ENCODE data around the gene LNX1.
A peak's percentile ranks its signal among the peaks of the same experiment; 100 is the strongest.

Gene LNX1

DNA sequence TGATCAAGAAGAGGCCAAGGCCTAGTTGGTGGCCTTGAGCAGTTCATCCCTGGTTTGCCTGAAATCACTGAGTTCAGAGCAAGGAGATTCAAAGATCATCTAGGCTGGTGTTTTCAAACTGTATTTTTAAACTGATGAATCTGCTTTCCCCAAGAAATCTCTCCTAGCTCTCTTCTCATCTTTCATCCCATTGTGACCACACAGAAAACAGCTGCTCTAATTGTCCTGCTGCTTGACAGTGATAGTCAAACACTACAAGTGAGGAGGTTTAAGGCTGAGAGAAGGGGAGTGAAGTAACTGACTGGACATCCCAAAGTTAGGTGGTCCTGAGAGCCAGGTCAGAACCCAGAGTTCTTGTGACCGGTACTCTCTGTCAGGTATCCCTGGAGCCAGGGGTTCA, 91.5 kb downstream of the LNX1 start:
- no peak for DNase-seq

DNA sequence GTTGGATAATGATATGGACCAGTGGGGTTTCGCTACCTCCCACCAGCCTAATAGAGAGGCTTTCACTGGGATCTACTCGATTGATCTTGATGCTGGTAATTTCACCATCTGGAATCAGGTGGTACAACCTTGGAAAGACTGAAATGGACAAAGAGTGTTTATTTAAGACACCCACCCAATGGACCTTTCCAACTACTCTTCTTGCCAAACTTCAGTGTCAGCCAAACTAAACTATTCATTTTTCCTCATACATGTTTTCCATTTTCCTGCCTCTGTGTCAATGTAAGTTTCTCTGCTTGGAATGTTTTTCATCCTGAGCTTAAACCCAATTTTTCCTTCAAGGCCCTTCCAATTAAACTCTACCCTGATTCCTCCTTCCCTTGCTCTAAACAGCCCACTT, 92.6 kb downstream of the LNX1 start:
- DNase-seq = no peak

GRCh38 chr4:53497487-53498244, 93.6 kb downstream of the LNX1 start:
- DNase-seq = no peak

GRCh38 chr4:53494851-53495250, 96.4 kb downstream of the LNX1 start:
- no peak for DNase-seq

- DNase-seq = no peak
These were observed 100.2 kb downstream of the LNX1 start for GRCh38 chr4:53490965-53491622.

DNA sequence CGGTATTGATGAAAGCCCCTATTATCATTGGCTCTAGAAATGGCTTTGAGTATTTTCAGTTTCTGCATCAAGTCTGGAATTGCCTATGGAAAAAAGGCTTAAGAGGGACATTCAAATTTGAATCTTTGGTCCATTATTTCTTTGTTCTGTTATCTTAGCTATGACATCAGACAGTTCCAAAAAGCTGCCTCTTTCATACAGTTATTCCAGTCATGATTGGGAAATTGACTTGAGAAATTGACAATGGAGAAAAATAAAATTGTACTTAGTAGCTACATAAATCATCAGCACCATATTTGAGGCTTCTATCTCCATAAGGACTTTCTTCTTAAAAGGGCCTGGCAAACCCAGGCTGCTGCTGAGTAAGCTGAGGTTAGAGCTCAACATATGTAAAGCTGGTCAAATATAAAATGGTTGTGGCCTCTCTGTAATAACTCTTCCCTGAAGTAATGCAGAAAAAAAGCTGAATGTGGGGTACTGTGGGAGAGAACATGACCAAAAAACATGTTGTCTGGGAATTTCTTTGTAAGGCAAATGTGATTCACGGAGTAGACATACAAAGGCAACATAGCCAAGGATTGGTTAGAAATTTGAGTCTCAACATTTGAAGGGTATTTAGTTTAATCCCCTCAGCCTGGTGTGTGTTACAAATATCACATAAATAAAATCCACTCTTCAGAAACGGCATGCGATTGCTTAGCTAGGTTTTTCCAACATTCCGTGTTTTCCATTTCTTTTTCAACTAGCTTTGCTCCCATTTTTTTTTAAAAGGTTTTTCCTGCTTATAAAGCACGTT, 100.9 kb downstream of the LNX1 start:
- no peak for DNase-seq

DNA sequence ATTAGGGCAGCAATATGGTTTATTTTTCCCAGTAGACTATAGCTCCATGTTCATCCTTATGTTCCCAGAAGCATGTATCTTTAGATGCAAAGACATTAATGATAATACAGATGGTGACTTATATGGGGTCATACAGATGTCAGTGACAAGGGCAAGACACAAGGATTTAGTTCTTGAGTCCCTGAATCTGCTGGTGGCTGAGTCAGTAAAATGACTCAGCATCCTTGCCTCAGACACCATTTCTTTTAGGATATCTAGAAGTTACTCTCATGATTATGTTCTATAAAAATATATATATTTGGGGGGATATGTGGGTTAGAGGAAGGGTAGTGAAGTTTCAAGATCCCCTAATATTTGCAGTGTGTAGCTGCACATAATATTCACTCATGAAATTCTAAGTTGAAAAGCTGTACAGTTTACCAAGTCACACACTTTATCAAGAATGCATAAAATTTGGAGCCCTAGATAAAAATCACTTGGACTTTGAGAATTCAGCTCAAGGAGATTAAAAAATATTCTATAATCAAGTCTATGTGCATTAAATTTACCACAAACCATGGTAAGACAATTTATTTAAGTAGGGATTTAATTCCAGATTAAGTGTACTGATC, 101.9 kb downstream of the LNX1 start:
- DNase-seq = no peak

- no peak for DNase-seq
These were observed 103.5 kb downstream of the LNX1 start for GRCh38 chr4:53487766-53488165.

GRCh38 chr4:53485658-53486040, 105.6 kb downstream of the LNX1 start:
- DNase-seq = no peak

GRCh38 chr4:53484911-53485657, 106.2 kb downstream of the LNX1 start:
- no peak for DNase-seq

DNA sequence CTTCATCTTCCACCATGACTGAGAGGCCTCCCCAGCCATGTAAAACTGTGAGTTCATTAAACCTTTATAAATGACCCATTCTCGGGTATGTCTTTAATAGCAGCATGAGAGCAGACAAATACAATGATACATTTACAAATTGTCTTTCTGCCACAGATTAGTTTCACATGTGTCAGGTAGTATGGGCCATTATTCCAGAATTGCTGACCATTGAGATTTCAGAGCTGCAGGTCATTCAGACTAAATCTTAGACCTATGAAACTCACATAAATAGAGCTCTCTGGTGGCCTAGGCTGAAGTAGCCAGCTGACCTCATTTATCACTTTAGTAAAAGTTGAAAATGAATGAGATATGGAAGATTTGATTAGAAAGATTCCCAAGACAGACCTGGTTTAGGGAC, 108.0 kb downstream of the LNX1 start:
- DNase-seq = no peak

DNA sequence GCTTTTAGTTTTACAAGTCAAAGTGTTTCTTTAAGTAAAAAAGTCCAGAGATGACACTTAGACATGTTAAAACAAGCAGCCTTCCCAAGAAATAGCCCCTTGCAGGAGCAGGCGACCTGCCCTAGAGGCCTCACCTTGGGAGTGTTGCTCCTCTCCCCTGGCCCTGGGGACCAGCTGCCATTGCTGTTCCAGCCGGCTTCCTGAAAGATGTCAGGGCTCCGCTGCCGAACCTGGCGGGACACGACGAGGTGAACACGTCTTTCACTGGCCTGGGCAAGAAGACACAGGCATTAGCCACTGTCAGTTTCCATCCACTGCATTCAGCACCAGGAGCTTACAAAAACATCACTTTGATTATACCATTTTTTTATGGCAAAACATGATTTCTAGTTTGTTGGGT, 109.7 kb downstream of the LNX1 start:
- DNase-seq = no peak

- DNase-seq = no peak
These were observed 110.4 kb downstream of the LNX1 start for GRCh38 chr4:53480909-53481308.

- DNase-seq = no peak
These were observed 111.4 kb downstream of the LNX1 start for GRCh38 chr4:53479736-53480525.

DNA sequence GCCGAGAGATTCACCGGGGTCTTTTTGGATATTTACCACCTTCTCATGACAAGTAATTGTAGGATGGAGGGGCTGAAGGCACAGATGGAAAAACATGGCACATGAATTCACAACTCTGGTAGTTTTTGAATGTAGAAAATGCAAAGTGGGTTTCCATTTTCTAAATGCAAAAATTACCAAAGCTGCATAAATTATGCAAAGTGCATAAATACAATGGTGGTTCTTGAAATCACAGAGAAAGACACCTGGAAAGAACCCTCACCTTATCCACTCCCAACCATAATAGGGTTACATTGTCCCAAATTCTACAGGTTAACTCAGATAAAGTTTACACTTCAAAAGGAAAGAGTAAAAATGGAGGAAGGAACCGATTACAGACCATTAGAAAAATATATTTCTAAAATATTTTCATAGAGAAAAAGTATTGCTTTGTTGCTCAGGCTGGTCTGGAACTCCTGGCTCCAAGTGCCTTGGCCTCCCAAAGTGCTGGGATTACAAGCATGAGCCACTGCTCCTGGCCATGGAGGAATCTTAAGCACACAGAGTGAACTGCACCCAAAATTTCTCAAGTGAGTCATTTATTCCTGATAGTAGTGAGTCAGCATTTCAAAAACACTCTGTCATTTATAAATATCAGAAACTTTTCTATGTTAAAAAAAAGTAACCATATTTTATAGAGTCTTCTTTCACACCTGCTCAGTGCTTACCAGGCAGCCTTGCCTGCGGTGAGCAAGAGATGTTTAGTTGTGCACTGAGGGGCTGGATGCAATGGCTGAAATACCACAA, 112.4 kb downstream of the LNX1 start:
- peak in 2 of 56 donors; percentile 8 to 32 for DNase-seq

- DNase-seq = no peak
These were observed 113.7 kb downstream of the LNX1 start for GRCh38 chr4:53477636-53478035.

GRCh38 chr4:53477038-53477565, 114.2 kb downstream of the LNX1 start:
- no peak for DNase-seq

GRCh38 chr4:53476232-53477037, 114.9 kb downstream of the LNX1 start:
- peak in 1 of 56 donors; percentile 5 for DNase-seq
